Stimulated activated CD8-positive, alpha-beta memory T cell treated with anti-CD3 and anti-CD28 coated beads, Interleukin-2, amount 100 ng/mL, for 48 hours (primary cell): ENCODE measurements around the gene NOL4L.

Source experiments
- DNase-seq, 2 donors: peaks; one replicate each; pipeline ENCODE4 v3.0.0-alpha.2; 2020; ENCODE audit warnings: low read depth in 2 of 2

The NOL4L gene

GRCh38 chr20:32560989-32561830 lies 23.9 kb downstream of the NOL4L start:
- DNase-seq: no peak

DNA sequence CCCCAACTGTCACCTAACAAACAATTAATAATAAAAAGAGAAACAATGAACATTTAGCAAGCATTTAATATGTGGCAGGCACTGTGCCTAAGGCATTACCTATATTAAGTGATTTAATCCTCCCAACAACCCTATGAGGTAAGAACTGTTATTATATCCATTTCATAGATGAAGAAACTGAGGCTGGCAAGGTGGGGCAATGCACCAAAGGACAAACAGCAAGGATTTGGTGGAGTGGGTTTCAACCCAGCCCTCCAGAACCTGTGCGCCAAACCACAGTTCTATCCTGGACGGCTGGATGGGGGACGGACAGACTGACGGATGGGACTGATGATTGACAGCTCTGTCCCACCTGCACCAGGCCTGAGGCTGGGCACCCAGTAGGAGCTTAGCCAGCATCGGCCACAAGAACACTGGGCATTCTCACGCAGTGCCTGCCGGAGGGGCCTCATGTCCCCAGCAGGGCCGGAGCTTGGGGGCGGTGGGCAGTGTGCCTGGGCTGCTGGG lies 24.6 kb downstream of the NOL4L start:
- DNase-seq: no peak

DNA sequence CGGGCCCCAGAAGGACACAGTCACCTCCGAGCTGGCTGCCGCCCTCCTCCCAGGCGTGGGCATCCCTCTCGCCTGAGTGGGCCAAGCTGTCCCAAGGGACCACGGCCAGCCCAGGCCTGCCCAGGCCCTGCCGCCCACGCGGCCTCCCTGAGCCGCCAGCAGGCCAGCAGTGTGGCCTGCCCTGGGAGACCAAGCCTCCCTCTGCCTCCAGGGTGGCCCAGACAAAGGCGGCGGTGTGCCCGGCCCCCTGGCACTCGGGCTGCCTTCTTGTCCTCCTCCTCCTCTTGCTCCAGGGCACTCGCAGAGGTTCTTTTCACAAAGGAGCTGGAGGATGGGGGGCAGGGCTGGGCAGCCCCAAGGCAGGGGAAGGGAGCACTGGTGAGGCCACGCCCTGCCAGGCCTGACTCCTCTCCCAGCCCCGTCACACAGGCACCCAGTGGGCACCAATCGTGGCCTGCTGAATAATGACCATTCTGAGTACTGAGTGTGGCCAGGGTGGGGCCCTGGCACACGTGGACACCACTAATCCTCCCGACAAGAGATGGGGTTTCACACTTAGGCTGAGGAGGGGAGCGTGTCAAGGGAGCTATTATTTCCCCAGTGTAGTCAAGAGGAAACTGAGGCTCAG lies 25.3 kb downstream of the NOL4L start:
- no peak for DNase-seq

GRCh38 chr20:32559205-32559752 lies 25.9 kb downstream of the NOL4L start:
- DNase-seq: no peak

GRCh38 chr20:32558526-32558925 lies 26.6 kb downstream of the NOL4L start:
- no peak for DNase-seq

DNA sequence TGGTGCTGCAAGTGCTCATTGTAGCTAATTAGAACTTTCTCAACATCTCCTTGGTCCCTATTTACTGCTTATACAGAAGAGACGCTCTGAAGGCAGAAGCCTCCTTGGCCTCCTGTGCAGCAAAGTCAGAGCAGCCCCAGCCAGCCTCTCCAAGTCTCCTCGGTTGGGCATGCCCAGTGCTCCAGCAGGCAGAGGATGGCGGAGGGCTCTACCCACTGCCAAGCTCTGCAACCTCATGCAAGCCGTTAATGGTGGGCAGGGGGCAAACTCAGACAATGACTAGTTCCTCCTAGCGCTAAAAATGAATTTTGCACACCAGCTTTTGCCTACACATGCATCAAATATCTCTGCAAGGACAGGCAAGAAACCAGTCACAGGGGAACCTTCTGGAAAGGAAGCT lies 27.8 kb downstream of the NOL4L start:
- no peak for DNase-seq

- DNase-seq: no peak
Measured at GRCh38 chr20:32556312-32557184, 28.6 kb downstream of the NOL4L start.

GRCh38 chr20:32555584-32555983 lies 29.5 kb downstream of the NOL4L start:
- DNase-seq: no peak

- DNase-seq: no peak
Measured at GRCh38 chr20:32554965-32555289, 30.2 kb downstream of the NOL4L start.

- DNase-seq: no peak
Measured at GRCh38 chr20:32553618-32554017, 31.5 kb downstream of the NOL4L start.

DNA sequence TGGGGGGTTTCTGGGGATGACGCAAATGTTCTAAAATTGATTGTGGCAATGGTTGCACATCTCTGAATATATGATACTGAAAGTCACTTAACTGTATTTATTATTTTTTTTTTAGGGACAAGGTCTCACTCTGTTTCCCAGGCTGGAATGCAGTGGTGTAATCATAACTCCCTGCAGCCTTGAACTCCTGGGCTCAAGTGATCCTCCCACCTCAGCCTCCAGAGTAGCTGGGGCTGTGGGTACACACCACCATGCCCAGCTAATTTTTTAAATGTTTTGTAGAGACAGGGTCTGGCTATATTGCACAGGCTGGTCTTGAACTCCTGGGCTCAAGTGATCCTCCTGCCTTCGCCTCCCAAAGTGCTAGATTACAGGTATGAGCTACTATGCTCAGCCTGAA lies 33.4 kb downstream of the NOL4L start:
- DNase-seq: no peak

GRCh38 chr20:32549842-32550241 lies 35.3 kb downstream of the NOL4L start:
- DNase-seq: no peak

- DNase-seq: no peak
Measured at GRCh38 chr20:32547753-32548034, 37.4 kb downstream of the NOL4L start.

DNA sequence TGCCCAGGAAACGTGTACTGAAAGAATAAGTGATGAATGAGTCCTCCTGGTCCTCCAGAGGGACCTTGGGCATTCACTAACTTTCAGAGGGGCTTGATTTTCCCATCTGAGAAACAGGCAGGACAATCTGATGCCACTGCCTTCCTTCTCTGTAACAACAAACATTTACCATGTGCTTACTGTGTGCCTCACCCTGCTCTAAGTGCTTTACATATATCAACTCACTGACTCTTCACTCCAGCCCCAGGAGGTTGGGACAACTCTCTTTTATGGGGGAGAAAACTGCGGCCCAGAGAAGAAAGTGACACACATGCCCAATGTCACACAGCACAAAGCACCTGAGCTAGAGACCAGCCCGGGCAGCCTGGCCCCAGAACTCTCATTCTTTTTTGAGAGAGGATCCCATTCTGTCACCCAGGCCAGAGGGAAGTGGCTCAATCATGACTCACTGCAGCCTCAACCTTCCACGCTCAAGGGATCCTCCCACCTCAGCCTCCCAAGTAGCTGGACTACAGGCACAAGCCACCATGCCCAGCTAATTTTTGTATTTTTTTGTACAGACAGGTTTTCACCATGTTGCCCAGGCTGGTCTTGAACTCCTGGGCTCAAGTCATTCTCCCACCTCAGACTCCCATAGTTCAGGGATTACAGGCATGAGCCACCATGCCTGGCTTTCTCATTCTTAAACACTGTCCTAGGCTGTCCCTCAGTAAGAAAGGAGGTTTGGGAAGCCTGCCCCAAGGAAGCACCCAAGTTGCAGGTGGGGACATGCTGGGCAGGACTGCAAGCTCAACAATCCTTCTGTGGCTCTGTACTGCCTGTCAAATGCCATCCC lies 38.0 kb downstream of the NOL4L start:
- DNase-seq: no peak

DNA sequence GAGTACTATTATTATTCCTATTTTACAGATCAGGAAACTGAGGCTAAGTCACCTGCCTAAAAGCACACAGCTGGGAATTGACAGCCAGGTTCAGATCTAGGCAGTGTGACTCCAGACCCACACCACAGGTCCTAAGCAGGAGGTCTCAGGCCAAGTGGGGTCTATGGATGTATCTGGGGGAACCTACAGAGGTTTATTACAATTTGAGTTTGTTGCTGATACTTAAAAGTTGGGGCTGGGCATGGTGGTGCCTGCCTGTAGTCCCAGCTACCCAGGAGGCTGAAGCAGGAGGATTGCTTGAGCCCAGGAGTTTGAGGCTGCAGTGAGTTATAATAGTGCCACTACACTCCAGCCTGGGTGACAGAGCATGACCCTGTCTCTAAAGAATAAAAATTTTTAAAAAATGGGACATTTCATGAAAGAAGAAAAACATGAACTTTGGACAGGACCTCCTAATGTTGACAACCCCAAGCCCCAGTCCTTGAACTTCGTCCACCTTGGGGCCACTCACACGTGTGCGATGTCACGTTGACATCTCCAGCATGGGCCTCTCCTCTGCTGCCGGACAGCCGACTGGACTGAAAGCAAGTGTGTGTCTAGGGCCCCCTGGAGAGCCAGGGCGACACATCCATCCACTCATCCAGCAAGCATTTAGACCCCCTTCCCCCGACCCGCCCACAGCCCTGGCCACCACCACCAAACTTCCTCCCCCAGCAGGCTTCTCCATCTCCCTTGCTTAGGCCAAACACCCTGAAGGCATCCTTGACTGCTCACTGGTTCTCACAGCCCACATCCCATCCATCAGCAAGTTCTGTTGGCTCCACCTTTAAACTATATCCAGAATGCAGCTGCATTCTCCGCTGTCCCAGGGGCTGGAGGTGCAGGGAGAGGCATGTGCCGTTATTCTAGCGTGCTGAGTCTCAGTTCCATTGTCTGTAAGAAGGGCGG lies 40.0 kb downstream of the NOL4L start:
- DNase-seq: no peak

DNA sequence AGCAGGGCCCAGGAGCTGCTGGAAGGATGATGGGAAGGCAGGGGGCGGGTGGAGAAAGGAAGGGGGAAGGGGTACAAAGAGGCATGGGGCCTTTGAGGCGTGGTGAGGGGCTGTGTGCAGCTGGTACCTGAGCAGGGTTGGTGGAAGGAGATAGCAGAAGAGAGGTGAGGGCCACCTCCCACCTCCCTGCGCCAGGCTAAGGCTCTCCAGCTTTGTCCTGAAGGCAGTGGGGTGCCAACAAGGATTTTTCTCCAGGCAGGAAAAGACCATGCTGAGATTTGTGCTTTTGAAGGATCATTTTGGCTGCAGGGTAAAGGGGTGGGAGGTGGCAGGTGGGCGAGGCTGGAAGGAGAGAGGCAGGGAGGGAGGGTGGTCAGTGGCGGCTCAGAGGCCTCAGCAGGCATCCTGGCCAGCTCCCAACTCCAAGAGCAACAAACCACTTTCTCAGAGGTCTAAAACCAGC lies 40.8 kb downstream of the NOL4L start:
- no peak for DNase-seq

- no peak for DNase-seq
Measured at GRCh38 chr20:32543570-32544259, 41.4 kb downstream of the NOL4L start.

- no peak for DNase-seq
Measured at GRCh38 chr20:32542259-32542615, 42.9 kb downstream of the NOL4L start.
